HL-60 (cell line): ENCODE data around the gene CRY2.

ENCODE experiments used
- CTCF ChIP-seq: IDR thresholded peaks from one replicate; pipeline ENCODE4 v1.5.1; 2011; ENCODE audit warnings: low read length, control low read depth, inconsistent platforms; ENCODE audit not compliant: insufficient read depth
- GABPA ChIP-seq: IDR thresholded peaks from 2 replicates; pipeline ENCODE4 v1.6.1; 2012; ENCODE audit warnings: low read depth
- POLR2AphosphoS5 ChIP-seq: IDR thresholded peaks from 2 replicates; pipeline ENCODE4 v1.6.1; 2012; ENCODE audit warnings: low read depth
- REST ChIP-seq: IDR thresholded peaks from 2 replicates; pipeline ENCODE4 v1.6.1; 2012; ENCODE audit warnings: low read depth; ENCODE audit not compliant: insufficient replicate concordance
- SPI1 ChIP-seq: IDR thresholded peaks from 2 replicates; pipeline ENCODE4 v1.6.1; 2012; ENCODE audit warnings: low read depth, mild to moderate bottlenecking, borderline replicate concordance

GRCh38 chr11:45870706-45871105 lies 23.4 kb downstream of the CRY2 start:
- TF ChIP-seq CTCF (no peak), GABPA (no peak), POLR2AphosphoS5 (no peak), REST (no peak), SPI1 (no peak)
